HG03039 (cell line): ENCODE data around the gene CPAMD8.

Experiments
- ATAC-seq: cut with Tn5 transposase; IDR thresholded peaks from one replicate; pipeline ENCODE4 v1.9.1; 2021; ENCODE audit warnings: mild to moderate bottlenecking, moderate library complexity; ENCODE audit not compliant: unreplicated experiment

The CPAMD8 gene

DNA sequence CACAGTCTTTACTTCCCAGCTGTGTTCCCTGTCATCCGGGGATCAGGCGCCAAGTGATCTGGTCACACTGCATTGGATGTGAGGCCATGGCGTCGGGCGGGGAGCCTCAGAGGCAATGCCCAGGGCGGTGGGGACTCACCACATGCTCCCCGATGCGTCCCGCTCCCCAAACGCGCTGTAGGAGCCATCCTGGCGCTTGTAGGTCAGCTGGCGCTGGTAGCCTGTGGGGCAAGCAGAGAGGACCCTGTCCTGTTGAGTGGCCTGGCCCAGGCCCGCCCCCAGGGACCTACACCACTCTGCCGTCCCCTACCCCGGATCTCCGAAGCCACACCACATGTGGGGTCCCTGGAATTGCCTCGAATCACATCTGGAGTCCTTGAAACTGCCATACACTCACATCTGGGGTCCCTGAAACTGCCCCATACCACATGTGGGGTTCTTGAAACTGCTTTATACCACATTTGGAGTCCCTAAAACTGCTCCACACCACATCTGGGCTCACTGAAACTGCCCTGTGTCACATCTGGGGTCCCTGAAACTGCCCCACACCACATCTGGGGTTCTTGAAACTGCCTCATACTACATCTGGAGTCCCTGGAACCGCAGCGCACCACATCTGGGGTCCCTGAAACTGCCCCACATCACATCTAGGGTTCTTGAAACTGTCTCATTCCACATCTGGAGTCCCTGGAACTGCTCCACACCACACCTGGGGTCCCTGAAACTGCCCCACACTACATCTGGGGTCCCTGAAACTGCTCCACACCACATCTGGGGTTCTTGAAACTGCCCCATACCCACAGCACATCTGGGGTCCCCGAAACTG is 104.6 kb downstream of the CPAMD8 start:
- no peak for ATAC-seq

DNA sequence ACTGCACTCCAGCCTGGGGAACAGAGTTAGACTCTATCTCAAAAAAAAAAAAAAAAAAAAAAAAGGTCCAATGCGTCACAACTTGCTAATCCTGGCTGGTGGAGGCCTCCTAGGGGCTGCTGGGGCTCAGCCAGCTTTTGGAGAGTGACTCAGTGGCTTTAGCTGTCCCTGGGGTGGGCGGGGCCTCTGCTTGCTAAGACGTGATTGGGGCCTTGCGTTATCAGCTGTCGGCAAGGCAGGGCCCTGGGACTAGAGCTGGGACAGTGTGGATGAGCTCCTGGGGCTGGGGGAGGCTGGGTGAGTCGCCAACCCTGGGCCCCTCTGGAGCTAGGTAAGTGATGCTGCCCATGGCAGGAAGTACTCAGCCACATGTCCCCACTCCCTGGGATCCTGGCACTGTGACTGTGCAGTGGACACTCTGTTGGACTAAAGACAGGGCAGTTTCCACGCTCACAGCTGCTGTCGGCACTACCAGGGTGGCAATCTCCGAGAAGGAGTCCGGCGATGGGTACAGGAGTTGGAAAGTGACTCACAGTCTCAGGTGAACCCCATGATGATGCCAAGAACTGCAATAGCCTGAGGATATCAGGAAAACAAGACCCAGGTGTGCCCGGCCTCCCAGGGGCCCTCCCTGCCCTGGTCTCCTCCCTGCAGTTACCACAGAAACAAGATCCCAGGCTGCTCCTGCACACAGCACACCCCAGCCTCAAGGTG is 105.6 kb downstream of the CPAMD8 start:
- ATAC-seq = no peak

DNA sequence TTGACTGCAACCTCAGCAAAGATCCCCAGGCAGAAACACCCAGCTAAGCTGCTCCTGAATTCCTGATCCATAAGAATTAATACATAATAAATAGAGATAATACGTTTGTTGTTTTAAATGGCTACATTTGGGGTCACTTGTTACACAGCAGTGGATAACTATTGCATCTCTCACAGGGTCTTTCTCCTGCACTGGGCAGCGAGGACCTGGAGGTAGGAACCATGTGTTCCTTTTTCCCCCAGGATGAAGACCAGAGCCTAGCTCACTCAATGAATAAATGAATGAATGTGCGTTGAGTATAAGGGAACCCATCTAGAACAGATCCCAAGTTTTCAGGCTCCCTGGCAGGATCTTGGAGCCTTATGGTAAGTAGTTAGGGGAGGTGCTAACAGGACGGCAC is 107.1 kb downstream of the CPAMD8 start:
- ATAC-seq = no peak

DNA sequence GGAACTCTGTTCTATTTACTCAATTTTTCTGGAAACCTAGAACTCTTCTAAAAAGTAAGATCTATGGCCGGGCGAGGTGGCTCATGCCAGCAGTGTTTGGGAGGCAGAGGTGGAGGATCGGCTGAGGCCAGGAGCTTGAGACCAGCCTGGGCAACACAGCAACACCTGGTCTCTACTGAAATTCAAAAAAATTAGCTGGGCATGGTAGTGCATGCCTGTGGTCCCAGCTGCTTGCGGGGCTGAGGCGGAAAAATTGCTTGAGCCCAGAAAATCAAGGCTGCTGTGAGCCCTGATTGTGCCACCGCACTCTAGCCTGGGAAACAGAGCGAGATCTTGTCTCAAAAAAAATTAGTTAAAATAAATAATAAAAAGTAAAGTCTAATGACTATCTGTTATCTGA is 109.2 kb downstream of the CPAMD8 start:
- ATAC-seq = no peak

DNA sequence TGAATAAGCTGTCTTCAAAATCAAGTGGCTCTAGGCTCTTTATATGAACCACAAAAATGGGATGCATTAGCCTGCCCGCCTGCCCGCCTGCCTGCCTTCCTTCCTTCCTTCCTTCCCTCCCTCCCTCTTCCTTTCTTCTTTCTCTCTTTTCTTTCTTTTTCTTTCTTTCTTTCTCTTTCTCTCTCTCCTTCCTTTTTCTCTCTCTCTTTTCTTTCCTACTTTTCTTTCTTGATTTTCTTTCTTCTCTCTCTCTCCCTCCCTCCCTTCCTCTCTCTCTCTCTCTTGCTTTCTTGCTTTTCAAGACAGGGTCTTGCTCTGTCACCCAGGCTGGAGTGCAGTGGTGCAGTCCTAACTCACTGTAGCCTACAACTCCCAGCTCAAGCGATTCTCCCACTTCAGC is 110.9 kb downstream of the CPAMD8 start:
- ATAC-seq = no peak

DNA sequence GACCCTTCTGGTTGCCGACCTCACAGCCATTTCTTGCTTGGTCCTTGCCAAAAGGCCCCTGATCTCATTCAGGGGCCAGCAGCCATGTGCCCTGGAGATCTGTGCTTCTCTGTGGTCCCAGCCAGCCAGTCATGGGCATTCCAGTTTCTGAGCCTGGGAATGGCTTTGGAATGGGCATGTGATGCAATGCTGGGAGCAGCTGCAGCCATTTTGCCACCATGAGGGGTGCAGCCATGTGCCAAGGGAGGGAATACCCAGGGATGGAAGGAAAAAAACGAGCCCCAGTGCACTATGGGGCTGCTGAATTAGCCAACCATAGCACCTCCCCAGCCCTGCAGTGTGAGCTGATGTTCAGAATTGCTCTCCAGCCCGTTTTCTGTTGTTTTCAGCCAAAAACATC is 111.5 kb downstream of the CPAMD8 start:
- no peak for ATAC-seq

DNA sequence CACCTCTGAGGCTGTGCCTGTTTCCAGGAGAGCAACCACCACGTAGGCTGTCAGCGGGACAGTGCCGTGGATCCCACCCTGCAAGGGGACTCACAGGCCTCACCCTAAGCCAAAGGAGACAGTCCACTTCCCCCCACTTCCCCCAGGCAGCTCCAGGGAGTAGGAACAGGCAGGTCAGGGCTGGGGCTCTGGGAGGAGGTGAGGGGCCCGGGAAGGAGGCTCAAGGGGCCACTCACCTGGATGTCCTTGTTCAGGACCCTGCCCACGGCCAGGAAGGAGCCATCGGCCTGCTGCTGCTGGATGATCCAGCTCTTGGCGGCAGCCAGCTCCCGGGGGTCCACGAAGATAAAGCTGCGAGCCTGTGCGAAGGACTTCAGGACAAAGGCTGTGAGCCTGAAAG is 112.2 kb downstream of the CPAMD8 start:
- ATAC-seq = no peak

DNA sequence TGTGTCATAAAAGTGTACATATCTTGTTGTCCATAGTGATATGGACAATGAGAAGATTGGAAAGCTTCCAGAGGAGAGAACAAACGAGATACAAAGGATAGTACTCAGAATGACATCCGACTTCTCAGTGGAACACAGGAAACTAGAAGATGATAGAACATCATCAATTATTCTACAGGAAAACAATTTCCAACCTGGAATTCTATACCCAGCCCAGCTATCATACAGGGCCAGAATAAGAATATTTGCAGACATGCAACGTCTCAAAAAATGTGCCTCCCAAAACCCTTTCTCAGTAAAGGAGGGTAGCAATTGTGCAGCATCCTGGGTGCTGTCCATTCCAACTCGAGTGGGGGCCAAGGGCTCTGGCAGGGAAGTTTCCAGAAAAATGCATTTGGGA is 113.8 kb downstream of the CPAMD8 start:
- ATAC-seq = no peak

DNA sequence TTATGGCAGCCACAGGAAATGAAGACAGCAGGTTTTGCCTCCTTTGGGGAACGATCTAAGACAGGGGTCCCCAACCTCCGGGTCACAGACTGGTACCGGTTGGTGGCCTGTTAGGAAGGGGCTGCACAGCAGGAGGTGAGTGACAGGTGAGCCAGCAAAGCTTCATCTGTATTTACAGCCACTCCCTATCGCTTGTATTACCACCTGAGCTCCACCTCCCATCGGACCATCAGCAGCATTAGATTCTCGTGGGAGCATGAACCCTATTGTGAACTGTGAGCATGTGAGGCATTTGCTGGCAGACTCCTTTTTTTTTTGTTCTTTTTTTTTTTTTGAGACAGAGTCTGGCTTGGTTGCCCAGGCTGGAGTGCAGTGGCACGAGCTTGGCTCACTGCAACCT is 115.6 kb downstream of the CPAMD8 start:
- no peak for ATAC-seq

DNA sequence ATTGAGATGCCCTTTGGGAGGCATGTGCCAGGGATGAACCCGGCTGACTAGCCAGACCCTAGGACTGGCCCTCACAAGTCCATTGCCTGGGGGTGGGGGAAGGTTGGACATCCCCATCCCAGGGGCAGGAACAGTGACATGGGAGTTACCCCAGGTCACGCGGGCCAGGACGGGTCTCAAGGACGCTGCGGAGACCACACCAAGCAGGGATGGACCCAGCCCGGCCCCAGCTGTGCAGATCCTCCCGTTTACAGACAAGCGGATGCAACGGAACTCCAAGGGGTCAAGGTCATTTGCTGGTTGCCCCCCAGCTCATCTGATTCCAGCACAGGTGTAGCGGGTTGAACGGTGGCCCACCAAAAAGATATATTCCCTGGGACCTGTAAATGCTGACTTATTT is 117.9 kb downstream of the CPAMD8 start:
- no peak for ATAC-seq

DNA sequence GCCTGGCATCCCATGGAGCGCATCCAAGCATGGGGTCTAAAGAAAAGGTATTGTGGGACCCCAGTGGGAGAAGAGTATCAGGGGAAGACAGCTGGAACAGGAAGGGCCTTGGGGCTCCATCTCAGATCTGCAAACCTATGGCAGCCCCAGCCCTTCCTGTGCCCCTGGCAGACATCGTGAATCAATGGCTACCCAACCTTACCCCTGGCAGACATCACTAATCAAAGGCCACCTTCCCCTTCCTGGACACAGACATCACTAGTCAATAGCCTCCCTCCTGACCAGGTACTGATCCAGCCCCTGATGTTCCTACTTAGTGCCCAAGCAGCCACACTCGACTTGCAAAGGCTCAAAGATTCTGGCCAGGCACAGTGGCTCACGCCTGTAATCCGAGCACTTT is 122.0 kb downstream of the CPAMD8 start:
- ATAC-seq = no peak

DNA sequence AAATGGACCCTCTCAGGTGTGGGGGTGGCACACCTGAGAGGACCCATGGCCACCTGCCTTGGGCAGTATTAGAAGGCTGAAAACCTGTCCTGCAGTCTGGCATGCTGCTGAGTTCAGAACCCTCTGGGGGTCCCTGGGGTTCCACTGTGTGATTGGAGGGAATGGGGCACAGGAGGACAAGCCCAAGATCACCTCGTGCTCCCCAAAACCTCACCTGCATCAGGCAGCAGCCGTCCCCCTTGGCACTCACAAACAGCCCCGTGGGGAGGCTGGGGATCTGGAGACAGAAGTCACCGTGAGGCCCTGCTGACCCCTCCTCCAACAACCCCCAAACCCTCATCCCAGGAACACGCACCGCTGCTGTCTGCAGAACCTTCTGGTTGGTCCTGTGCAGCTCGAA is 123.3 kb downstream of the CPAMD8 start:
- no peak for ATAC-seq

DNA sequence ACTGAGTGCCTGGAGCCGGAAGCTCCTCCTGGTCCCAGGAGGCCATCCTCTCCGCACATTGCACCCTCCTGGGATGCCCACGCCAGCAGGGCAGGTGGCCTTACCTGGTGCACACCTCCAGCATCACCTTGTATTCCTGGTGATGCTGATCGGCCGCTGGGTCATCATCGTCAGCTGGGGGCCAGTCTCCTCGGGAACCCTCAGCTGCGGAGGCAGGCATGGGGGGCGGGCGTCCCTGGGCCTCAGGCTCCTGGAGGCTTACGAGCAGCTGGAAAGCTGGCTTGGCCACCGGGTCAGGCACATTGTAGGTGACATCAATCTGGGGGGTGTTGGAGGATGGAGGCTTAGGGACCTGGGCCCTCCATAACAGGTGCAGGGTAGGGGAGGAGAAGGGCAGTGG is 124.1 kb downstream of the CPAMD8 start:
- no peak for ATAC-seq

DNA sequence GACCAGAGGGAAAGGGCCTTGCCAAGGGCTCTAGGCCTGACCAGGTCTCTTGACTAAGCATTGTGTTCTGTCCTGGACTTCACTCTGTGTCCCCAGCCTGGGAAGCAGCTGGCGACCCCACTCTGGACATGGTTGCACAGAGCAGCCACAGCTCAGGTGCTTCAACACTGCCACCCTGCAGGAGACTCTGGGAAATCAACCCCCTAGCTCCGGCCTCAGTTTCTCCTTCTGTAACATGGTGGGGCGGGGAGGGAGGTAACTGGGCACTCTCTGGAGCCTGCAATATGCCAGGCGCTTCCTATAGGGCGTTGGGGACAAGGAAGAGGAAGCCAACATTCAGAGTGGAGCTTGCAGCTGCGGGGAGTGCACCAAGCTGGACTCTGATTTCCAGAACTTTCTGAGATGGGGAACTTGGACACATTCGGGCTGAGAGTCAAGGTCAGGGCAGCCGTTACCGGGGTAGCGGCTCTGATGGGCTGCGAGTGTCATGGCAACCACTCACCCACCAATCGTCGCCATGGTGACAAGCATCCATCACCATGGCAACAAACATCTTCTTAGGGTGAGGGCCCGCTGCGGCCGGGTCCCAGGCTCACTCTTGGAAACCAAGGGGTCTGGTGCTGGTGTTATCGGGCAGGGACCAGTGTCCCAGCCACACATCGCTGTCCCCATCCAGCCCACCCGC is 125.0 kb downstream of the CPAMD8 start:
- no peak for ATAC-seq

DNA sequence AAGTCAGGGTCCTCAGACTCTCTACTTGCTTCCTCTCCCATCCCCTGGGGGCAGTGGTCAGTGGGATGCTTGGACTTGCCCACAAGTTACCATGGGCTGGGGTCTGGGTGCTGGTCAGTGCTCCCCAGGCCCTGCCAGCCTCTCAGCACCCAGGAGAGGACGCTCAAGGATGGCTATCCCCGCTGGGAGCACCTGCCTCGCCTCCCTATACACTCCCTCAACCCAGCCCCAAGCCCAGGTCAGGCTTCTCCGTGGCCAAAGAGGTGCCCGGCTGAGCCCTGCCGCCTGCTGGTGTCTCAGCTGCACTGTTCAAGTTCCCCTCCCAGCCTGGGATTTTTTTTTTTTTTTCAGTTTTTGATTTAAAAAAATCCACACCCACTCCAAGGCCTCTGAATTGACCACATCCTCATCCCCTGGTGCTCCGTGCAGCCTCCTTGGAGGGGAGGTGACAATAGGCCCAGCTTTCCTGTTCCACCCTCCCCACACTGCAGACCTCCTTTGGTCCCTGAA is 127.0 kb downstream of the CPAMD8 start:
- ATAC-seq = no peak

DNA sequence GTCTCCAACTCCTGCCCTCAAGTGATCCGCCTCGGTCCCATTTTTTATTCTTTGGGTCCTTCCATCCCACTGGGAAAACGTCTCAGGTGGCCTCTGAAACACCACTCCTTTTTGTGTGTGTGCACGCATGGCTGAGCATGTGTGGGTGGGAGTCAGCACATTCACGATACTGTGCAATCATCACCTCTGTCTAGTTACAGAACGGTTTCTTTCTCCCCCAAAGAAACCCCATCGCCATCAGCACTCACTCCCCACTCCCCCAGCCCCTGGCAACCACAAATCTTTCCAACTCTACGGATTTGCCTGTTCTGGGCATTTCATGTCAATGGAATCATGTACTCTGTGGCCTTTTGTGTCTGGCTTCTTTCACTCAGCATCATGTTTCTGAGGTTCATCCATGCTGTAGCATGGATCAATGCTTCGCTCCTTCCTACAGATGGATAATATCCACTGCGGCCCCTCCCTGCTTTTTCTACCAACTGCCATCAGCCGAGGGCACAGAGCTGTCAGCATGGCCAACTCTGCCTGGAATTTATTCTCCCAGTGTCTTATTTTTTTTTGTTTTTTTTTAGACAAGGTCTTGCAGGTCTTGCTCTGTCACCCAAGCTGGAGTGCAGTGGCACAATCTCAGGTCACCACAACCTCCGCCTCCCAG is 128.1 kb downstream of the CPAMD8 start:
- no peak for ATAC-seq

DNA sequence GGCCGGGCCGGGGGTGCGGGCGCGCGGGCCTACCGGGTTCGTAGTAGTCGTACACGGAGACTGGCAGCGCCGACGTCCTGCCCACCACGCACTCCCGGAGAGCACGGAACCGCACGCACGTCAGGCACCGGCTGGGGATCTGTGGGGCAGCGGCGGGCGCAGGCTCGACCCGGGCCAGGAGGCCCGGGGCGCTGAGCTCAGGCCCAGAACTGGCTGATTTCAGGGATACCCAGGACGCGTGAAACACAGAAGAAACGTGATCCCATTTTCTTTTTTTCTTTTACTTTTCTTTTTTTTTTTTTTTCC is 128.8 kb downstream of the CPAMD8 start:
- no peak for ATAC-seq

DNA sequence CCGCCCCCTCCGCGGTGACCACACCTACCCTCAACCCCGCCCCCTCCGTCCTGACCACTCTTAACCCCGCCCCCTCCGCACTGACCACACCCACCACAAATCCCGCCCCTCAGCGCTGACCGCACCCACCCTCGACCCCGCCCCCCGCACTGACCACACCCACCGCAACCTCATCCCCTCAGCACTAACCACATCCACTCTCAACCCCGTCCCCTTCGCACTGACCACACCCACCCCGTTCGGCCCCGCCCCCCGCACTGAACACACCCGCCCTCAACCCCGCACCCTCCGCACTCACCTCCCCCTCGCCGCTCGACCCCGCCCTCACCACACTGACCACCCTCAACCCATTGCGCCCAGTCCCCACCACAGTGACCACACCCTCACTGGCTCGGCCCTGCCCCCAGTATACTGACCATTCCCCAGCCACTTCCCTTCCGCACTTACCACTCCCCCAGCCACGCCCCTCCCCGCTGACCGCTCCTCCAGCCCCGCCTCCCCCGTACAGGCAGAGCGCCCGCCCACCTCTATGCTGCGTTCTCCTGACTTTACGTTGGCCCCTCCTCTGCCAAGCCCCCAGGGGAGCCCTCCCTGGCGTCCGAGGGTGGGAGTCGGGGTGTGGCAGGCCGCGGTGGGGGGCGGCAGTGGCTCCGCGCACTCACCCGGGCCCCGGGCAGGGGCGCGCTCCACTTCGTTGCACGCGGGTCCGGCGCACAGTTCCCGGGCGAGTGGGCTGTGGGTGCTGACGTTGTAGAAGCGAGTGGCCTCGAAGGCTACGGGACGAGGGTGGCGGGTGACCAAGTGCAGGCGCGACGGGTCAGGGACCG is 129.4 kb downstream of the CPAMD8 start:
- peak; percentile 37 for ATAC-seq

DNA sequence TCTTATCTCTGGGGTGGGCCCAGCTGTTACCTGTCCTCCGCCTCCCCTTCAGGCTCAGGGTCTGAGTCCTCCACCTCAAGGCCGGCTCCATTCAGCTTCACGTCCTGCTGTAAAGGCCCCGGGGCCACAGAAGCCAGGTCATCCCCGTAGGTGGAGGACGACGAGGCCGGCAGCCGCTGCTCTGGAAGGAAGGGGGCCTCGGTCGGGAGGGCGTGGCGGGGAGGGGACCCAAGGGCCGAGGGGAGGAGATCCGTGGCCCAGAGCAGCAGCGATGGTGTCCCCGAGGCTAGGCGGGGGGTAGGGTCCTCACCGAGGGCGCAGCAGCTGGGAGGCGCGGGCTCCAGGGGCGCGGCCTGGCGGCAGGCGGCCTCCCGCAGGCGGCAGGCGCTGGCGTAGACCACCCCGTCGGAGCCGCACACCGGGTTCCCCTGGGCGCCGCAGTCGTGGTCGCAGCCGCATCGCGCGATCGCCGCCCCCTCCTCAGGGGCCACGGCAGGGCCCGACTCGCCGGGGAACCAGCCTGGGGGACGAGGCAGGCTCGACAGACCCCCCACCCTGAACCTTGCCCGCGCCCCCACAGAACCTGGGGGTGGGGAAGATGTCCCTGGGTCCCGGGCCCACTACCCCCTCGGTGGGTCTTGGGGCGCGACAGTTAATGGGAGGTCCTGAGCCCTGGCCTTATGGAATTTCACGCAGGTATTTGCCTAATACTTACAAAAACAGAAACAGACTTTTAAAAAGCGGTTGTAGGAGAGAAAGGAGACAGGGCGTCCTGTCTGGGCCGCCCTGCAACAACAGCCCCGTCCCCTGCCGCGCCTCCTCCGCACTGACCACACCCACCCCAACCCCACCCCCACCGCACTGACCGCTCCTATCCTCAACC is 130.2 kb downstream of the CPAMD8 start:
- ATAC-seq = peak; percentile 25
